Islet precursor cell (in vitro differentiated cells): ENCODE results near the gene PITPNC1.
"Not testable (repeated sequence)": the region's sequence is repeated elsewhere in the genome, so short reads cannot be mapped to it uniquely, and the experiment has no call there.

Source experiments
- DNase-seq: peaks from one replicate; pipeline ENCODE4 v3.0.0-alpha.2; 2018

The PITPNC1 gene

DNA sequence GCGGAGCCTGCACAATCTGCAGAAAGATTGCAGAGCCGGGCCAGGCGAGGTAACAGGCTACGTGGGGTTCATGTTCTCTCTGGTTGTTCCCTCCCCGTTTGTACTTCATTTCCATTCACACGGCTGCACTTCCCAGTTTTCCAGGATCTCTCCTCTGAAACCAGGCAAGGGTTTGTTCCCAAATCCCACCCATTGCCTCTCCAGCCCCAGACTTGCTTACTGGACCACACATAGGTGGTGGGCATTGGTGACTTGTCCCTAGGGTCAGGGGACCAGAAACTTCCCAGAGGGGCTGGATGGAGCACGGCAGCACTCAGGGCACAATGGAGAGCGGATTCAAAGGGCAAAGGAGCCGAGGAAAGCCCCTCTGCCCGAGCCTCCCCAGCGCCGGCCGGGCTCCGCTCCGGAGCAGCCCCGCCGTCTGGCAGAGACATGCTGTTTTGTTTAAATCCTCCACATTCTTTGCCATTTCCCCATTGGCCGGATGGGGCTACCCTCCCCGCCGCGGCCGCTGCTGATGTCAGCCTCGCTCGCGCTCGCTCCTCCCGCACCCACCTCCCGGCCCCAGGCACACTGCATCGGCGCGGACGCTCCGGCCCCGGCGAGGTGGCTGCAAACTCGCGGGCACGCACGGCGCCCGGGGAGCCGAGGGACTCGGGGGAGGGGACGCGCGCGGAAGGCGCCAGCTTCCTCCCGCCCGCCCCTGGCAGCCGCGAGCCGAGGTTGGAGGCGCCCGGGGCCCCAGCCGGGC is at the start of gene PITPNC1:
PITPNC1 (plus strand) TSS at position 545 of the 751 bp plus-strand sequence.
- DNase-seq, result peak; percentile 97

DNA sequence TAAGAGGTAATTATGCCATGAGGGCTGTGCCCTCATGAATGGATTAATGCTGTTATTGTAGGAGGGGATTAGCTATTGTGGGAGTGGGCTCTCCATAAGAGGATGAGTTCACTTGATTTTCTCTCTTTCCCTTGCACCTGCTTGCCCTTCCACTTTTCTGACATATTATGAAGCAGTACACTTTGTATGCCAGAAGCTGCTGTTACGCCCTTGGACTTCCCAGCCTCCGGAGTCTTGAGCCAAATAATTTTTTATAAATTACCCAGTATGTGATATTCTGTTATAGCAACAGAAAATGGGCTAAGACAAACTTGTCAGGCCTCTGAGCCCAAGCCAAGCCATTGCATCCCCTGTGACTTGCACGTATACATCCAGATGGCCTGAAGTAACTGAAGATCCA is 49.1 kb upstream of the PITPNC1 start:
- DNase-seq, result peak; percentile 15

DNA sequence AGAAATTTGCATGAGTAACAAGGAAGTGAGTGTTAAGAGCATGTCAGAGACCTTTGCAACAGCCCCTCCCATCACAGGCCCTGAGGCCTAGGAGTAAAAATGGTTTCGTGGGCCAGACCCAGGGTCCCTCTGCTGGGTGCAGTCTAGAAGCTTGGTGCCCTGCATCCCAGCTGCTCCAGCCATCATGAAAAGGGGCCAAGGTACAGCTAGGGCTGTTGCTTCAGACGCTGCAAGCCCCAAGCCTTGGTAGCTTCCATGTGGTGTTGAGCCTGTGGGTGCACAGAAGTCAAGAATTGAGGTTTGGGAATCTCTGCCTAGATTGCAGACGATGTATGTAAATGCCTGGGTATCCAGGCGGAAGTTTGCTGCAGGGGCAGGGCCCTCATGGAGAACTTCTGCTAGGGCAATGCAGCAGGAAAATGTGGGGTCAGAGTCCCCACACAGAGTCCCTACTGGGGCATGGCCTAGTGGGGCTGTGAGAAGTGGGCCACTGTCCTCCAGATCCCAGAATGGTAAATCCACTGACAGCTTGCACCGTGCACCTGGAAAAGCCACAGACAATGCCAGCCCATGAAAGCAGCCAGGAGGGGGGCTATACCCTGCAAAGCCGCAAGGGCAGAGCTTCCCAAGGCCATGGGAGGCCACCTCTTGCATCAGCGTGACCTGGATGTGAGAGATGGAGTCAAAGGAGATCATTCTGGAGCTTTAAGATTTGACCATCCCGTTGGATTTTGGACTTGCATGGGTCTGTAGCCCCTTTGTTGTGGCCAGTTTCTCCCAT is 45.5 kb upstream of the PITPNC1 start:
- peak; percentile 49 for DNase-seq

DNA sequence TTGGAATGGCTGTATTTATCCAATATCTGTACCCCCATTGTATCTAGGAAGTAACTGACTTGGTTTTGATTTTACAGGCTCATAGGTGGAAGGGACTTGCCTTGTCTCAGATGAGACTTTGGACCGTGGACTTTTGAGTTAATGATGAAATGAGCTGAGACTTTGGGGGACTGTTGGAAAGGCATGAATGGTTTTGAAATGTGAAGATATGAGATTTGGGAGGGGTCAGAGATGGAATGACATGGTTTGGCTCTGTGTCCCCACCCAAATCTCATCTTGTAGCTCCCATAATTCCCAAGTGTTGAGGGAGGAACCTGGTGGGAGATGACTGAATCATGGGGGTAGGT is 44.9 kb upstream of the PITPNC1 start:
- DNase-seq, result not testable (repeated sequence)

DNA sequence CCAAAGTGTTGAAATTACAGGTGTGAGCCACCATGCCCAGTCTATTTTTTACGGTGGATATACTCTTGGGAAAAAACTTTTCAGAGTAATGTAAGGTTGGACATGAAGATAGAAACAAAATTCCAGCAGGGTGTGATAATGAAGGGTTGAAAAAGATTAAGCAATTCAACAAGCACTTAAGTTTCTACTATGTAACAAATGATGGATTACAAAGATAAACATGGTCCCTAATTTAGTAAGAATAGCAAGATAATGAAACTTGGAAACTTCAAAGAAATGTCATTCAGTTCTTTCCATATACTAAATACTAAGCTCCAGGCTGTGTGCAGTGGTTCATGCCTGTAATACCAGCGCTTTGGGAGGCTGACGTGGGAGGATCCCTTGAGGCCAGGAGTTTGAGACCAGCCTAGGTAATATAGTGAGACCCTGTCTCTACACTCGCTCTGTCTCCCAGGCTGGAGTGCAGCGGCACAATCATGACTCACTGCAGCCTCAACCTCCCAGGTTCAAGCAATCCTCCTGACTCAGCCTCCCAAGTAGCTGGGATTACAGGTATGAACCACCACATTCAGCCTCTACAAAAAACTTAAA is 41.7 kb upstream of the PITPNC1 start:
- DNase-seq, result no peak

DNA sequence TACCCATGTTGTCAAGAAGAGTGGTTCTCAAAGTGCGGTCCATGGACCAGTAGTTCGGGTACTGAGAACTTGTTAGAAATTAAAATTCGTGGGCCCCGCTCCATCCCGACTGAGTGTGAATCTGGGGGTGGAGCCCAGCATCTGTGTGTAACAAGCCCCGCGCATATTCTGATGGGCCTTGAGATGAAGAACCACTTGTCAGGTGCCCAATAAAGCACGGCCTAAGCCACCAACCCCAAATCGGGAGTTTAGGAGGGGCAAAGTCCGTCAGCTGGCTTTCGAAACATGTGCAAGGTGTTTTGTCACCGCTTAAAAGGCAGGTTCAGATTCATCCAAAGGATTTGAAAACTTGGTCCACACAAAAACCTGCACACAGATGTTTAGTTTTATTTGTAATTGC is 40.2 kb upstream of the PITPNC1 start:
- no peak for DNase-seq

DNA sequence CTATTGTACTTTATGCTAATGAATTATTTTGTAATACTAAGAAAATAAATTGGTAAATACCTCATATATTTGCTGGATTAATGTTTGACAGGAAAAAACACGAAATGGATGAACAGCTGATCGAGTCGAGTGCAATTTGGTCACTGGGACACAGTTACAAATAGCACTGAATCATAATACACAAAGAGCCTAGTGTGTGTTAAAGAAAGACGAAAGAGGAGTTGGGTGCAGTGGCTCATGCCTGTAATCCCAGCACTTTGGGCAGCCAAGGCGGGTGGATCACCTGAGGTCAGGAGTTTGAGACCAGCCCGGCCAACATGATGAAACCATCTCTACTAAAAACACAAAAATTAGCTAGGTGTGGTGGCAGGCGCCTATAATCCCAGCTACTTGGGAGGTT is 38.7 kb upstream of the PITPNC1 start:
- not testable (repeated sequence) for DNase-seq

DNA sequence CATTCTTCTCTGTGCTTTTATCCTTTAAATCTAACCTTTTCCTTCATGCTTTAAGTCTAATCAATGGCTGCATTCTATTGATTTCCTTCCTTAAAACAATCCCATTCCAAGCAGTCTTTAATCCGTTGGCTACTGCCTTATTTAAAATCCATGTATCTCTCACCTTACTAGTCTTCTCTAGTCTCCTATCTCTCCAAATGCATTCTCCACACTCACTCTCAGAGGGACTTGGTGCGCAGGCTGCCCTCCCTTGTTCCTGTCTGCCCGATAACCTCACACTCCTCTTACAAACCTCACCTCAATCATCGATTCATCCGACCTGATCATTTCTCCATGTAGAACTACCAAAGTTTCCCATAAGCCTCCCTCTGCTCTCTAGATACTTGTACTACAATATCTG is 33.8 kb upstream of the PITPNC1 start:
- DNase-seq, result no peak

DNA sequence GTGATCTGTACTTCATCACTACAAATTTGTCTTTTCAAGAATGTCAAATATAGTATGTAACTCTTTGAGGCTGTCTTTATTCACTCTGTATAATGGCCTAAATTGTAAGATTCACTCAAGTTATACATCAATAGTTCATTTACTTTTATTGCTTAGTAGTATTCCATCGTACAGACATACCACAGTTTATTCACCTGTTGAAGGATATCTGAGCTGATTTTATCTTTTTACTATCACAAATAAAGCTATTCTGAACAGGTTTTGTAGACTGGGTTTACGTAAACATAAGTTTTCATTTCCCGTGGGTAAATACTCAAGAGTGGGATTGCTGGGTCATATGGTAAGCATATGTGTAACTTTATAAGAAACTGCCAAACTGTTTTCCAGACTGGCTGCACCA is 29.3 kb upstream of the PITPNC1 start:
- no peak for DNase-seq

DNA sequence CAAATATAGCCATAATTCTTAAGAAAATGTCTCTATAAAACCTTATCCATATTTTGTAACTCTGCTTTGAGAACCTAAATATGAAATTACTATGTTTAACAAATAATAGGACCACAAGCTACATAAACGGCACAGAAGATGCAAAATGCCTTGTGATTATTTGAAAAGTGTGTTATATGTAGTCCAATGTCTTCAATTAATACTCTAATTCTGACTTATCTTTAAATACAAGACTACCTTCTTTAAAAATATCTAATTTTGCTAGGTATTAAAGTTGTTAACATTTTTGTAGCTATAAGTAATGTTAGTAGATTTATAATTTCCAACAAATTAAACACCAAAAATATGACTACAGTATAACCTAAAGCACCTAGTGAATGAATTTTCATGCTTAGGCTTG is 27.7 kb upstream of the PITPNC1 start:
- no peak for DNase-seq

DNA sequence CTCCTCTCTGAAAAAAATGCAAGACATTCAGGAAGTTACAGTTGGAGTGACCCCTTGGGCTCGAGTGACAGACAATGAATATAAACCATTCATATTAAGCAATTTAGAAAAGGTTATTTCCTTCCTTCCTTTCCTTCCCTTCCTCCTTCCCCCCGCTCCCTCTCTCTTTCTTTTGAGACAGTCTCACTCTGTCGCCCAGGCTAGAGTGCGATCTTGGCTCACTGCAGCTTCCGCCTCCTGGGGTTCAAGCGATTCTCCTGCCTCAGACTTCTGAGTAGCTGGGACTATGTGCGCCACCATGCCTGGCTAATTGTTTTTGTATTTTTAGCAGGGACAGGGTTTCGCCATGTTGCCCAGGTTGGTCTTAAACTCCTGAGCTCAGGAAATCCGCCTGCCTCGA is 23.9 kb upstream of the PITPNC1 start:
- no peak for DNase-seq

DNA sequence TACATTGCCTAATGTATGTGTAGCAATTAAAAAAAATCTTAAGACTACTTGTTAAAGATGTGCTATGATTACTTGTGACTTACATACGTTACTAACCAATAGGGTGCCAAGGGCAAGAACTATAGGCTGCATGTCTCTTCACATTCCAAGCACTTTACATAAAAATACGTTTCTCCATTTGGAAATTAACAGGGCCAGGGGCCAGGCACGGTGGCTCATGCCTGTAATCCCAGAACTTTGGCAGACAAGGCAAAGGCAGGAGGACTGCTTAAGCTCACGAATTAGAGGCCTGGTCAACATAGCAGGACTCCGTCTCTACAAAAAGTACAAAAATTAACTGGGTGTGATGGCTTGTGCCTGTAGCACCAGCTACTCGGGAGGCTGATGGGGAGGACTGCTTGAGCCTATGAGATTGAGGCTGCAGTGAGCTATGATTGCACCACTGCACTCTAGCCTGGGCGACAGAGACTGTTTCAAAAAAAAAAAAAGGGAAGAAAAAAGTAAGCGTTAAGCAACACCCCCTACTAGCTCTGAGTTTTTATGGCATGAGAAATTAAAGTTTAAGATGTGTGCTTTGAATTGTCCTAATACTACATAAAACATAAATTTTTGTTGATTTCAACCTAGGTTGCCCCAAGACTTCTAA is 23.0 kb upstream of the PITPNC1 start:
- no peak for DNase-seq

DNA sequence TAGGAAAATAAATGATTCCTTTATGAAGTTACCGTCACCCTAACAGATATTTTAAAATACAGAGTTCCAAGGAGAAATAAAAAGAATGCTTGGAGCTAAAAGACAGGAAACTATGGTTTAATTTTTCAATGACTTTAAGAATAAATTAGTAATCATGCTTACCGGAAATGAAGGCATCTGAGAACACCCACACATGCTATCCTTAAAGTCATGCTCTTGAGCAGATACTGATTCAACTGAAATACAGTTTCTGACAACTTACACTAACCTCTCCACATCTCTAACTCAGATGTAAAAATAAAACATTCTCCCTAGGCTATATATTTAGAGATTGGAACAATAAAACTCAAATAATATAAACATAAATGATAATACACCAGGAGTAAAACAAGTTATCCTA is 18.5 kb upstream of the PITPNC1 start:
- no peak for DNase-seq

DNA sequence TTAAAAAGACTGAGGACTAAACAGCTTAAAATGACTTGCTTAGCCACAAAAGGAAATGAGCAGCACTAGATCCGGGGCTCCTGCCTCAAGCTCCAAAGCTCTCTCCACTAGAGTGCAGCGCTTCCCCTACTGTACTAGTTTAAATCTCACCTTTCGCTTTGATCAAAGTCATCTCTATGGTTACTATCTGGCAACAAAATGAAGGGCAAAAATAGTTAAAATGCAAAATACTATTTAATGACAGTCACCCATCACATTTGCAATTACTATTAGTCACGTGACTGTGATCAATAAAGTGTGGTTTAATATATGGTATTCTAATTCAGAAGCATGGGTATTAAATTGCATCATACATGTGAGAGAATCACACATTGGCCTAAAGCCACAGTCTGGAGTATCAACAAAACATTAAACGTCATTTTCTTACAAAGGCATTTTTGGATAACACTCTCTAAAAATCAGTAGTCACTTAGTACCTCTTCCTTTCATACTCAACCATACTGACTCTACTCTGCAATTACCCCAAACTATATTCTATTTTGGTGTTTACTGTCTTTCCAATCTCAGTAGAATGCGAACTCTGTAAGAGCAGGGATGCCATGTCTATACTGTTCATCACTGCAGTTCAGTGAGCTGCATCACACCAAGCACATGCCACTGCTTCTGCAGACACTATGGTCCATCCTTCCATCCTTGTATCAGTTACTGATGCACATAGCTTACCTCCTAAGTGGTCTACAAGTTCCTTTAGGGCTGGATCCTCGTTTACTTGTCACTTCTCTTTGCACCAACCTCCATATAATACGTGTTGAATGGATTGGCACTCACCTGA is 16.9 kb upstream of the PITPNC1 start:
- no peak for DNase-seq

DNA sequence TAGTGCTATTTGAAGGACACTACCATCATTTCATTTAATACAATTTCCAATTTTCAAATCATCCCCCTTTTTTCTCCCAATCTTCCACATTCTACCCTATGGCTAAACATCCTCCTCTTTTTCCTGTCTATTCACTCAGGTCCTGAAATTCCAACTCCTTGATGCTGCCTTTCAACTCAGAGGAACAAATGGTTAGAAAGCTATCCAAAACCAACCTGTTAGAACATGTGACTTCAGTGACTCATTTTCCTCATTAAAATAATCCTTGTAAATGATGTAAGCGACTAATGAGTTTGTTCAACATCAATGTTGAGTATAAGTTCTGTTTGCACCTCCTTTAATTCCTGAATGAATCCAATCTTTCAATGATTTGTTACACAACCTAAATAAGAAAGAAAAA is 16.2 kb upstream of the PITPNC1 start:
- no peak for DNase-seq

DNA sequence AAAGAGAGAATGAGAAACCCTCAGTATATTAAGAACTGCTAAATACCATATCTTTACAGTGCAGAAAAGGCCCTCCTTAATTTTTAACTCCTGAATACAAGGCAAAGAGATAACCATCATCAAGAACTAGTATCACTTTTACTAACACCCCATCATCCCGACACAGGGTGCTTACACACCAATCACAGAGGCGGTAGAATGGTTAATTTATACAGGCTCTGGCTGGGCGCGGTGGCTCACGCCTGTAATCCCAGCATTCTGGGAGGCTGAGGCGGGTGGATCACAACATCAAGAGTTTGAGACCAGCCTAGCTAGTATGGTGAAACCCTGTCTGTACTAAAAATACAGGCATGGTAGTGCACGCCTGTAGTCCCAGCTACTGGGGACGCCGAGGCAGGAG is 14.9 kb upstream of the PITPNC1 start:
- DNase-seq, result no peak

DNA sequence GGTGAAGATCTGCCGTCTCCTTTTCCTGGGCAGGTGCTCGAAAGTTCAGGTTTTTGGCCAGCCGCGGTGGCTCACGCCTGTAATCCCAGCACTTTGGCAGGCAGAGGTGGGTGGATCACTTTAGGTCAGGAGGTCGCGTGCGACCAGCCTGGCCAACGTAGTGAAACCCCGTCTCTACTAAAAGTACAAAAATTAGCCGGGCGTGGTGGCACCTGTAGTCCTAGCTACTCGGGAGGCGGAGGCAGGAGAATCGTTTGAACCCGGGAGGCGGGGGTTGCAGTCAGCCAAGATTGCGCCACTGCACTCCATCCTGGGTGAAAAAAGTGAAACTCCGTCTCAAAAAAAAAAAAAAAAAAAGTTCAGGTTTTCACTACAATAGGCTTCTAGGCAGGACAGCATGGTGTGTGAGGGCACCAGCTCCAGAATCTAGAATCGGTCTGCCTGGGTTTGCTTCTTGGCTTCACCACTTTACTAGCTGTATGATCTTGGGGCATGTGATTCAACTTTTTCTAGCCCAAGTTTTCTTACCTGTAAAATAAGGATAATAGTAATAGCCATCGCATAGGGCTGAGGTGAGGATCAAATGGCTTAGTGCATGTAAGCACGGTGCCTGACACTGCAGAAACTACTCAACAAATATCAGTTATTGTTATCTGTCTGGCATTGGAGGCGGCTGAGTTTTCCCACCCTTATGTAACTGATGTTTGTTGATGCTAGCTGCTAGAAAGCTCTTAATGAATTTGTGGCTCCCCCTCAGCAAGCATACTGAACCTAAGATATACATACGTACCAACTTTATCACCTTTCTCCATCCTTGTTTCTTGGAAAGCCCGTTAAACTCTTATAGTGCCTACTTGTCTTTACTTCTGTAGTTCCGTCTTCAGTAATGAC is 12.0 kb upstream of the PITPNC1 start:
- no peak for DNase-seq

DNA sequence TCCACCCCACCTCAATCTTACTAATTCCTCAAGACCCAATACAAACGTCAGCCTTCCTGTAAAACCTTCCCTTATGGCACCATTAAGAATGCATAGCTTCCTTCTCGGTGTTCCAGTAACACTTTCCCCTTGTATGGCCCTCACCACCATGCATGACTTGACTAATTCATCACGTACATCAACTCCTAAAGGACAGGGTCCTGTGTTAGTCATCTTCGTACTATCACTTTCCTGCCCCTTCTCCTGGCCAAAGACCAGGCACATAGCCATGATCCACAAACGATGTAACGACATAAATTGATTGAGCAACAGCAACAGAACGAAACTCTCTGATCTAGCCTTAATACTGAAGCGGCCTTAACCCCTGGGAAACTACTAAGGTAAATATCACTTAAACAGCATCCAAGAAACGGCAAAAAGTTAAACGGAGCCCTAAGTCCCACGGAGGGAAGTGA is 11.3 kb upstream of the PITPNC1 start:
- DNase-seq, result no peak

DNA sequence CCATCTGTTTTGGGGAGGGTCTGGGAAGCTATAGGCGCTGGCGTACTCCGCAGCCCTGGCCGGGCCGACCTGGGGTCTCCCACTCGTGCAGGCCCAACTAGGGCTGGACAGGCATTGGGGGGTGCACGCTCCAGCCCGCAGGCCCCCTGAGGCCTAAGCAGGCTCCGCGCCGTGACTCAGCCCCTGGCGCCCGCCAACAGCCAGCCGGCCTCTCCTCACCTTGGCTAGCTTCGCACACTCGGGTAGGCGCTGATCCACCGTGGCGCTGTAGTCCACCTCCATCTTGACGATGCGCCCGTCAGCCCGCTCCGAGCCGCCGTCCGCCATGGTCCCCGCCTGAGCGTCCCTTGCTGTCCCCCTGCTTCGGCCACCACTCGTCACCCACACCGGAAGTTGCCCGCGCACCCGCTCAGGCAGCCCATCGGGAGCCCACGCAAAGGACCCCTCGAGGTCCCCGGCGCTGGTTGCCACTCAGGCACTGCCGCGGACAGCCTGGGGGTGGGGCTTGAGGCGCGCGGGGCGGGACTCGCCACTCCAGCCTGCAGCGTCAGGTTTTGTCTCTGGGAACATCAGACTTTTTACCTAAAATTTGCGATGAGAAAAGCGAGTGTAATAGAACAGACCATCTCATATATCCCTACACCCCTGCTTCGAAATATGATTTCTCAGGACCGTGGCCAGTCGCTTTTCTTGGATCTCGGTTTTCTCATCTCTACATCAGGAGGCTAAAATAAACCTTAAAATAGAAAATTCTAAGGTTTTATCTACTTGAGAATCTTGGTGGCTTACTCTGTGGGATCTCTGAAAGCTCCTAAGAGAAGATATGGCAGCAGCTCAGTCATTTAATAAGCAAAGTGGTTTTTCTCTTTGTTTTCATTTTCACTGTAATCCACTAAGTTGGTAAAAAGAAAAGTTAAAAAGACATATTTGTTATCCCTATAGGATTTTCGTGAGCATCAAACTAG is 10.6 kb upstream of the PITPNC1 start, which contains the start of gene PSMD12:
PSMD12 (minus strand) TSS at position 385 of the 965 bp plus-strand sequence; CDS start at position 327, 58 bp downstream.
- DNase-seq, result peak; percentile 98

DNA sequence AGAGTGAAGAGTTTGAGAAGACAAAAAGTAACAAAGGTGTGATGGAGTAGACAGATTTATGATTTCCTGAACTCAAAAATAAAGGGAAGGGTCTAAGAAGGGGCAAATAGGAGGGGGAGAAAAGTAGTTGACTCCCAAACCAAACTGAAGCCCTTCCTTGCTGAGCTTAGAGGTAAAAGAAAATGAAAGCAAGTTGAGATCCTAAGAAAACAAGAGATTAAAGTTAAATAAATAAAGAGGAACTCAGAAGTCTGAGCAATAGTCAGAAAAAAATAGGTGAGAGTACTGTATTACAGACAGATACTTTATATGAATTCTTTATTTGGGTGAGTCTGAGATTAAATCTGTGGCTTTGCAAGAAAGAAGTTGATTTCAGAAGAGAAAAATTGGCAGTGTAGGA is 7.4 kb upstream of the PITPNC1 start:
- no peak for DNase-seq
